Thoracic aorta (tissue), 2 donors: ENCODE results near the gene ARHGEF17. TPM values are rescaled to one million over a fixed set of nuclear protein-coding genes. Genes with fewer than 3 reads are reported as not detected.

Source experiments
- ATAC-seq: fragments of 150-250 bp; one replicate; pipeline ENCODE4 v1.8.0; 2017; ENCODE audit warnings: low read depth; ENCODE audit not compliant: insufficient number of reproducible peaks, low FRiP score
- DNase-seq: peaks from one replicate; pipeline ENCODE4 v3.0.0-alpha.2; 2020; ENCODE audit warnings: low spot score
- H3K27ac ChIP-seq, 2 donors: fragments of 200-600 bp; sonication (generic); 1 replicate in 1 of 2; 2 replicates in 1 of 2; pipeline ENCODE4 v1.5.1; 2016; ENCODE audit warnings: mild to moderate bottlenecking in 2 of 2, moderate library complexity in 2 of 2
- H3K27me3 ChIP-seq: fragments of 200-600 bp; sonication (generic); replicated peaks from 2 replicates; pipeline ENCODE4 v1.6.0; 2016; ENCODE audit warnings: mild to moderate bottlenecking; ENCODE audit not compliant: insufficient read depth
- H3K36me3 ChIP-seq: fragments of 200-600 bp; sonication (generic); one replicate; pipeline ENCODE4 v1.5.1; 2016
- H3K4me1 ChIP-seq, 2 donors: fragments of 200-600 bp; sonication (generic); 1 replicate in 1 of 2; 2 replicates in 1 of 2; pipeline versions ENCODE4 v1.5.1 to v1.6.0; 2016; ENCODE audit warnings: low read depth in 2 of 2, mild to moderate bottlenecking in 1 of 2; ENCODE audit not compliant: control insufficient read depth in 1 of 2
- H3K4me3 ChIP-seq: fragments of 200-600 bp; sonication (generic); 2 replicates; pipeline ENCODE4 v1.5.1; 2016; ENCODE audit warnings: mild to moderate bottlenecking
- H3K9me3 ChIP-seq: fragments of 200-600 bp; sonication (generic); 2 replicates; pipeline ENCODE4 v1.5.1; 2016
- CTCF ChIP-seq: fragments of 200-600 bp; sonication (generic); IDR thresholded peaks from one replicate; pipeline ENCODE4 v1.5.1; 2019; ENCODE audit warnings: antibody characterized with exemption
- total RNA-seq, 2 donors: library from RNA; depleted of rRNA; stranded (reverse); fragments of >200 nt; gene quantifications; one replicate each; pipeline versions ENCODE4 v1.1.0 to v1.2.3, GENCODE V29; 2016

ARHGEF17 gene
- total RNA-seq, 2 donors from 2014 or later = 244 to 308 TPM

GRCh38 chr11:73384125-73384441 is 76.0 kb downstream of the ARHGEF17 start:
- Histone ChIP-seq H3K9me3 (no peaks in the 10 kb centered on the region), H3K27me3 (no peaks in the 10 kb centered on the region), H3K27ac (no peak overlapping the region), H3K36me3 (no peaks in the 10 kb centered on the region), H3K4me1 (peaks cover 3 to 12% of the 10 kb centered on the region in 2 donors), H3K4me3 (no peak overlapping the region)
- ATAC-seq = no peak
- no peak for TF ChIP-seq CTCF
- DNase-seq = no peak

GRCh38 chr11:73384531-73384871 is 76.4 kb downstream of the ARHGEF17 start:
- DNase-seq (no peak), ATAC-seq (no peak)
- Histone ChIP-seq H3K4me1 (peaks cover under 1 to 8% of the 10 kb centered on the region in 2 donors), H3K36me3 (no peaks in the 10 kb centered on the region), H3K4me3 (no peak overlapping the region), H3K27me3 (no peaks in the 10 kb centered on the region), H3K9me3 (no peaks in the 10 kb centered on the region), H3K27ac (no peak overlapping the region)
- TF ChIP-seq CTCF = no peak

GRCh38 chr11:73384872-73385689 is 77.0 kb downstream of the ARHGEF17 start:
- H3K36me3 ChIP-seq = no peaks in the 10 kb centered on the region
- H3K4me1 ChIP-seq = peaks cover 0 to 4% of the 10 kb centered on the region in 2 donors
- DNase-seq (no peak), ATAC-seq (no peak)
- TF ChIP-seq CTCF = no peak
- peak overlapping the region in 1 of 2 donors; percentile 0 for H3K27ac ChIP-seq
- no peak overlapping the region for H3K4me3 ChIP-seq
- H3K9me3 ChIP-seq = no peaks in the 10 kb centered on the region
- no peaks in the 10 kb centered on the region for H3K27me3 ChIP-seq

- no peaks in the 10 kb centered on the region for H3K4me1 ChIP-seq
- H3K27me3 ChIP-seq = no peaks in the 10 kb centered on the region
- TF ChIP-seq CTCF = no peak
- no peaks in the 10 kb centered on the region for H3K9me3 ChIP-seq
- no peak for ATAC-seq
- DNase-seq = no peak
- H3K36me3 ChIP-seq = no peaks in the 10 kb centered on the region
- no peak overlapping the region for H3K4me3 ChIP-seq
- peak overlapping the region in 1 of 2 donors; percentile 0 for H3K27ac ChIP-seq
These were observed 77.9 kb downstream of the ARHGEF17 start for GRCh38 chr11:73386016-73386415.

GRCh38 chr11:73386546-73386945 is 78.5 kb downstream of the ARHGEF17 start:
- ATAC-seq (no peak), DNase-seq (no peak)
- no peaks in the 10 kb centered on the region for H3K4me1 ChIP-seq
- no peak overlapping the region for H3K4me3 ChIP-seq
- H3K9me3 ChIP-seq = no peaks in the 10 kb centered on the region
- no peak overlapping the region for H3K27ac ChIP-seq
- no peak for TF ChIP-seq CTCF
- H3K27me3 ChIP-seq = no peaks in the 10 kb centered on the region
- H3K36me3 ChIP-seq = no peaks in the 10 kb centered on the region
